Activated T-helper 1 cell treated with anti-CD3 and anti-CD28 coated beads, Interleukin-12 subunit alpha, Interleukin-12 subunit beta, Interleukin-2, Interleukin-4 antibody, amounts not matched to agents 30 ng/mL and 10 ng/mL and 1 ng/mL, durations not matched to agents 14 hours and 24 hours and 36 hours (primary cell): Measurements from ENCODE around the gene LRCH1. TPM values are rescaled to one million over a fixed set of nuclear protein-coding genes. Genes with fewer than 3 reads are reported as not detected.
A peak's percentile ranks its signal among the peaks of the same experiment; 100 is the strongest.

Experiments used
- DNase-seq: peaks from one replicate; pipeline ENCODE4 v3.0.0; 2021; ENCODE audit warnings: low spot score
- H3K27ac Mint-ChIP-seq: one replicate; pipeline ENCODE4 v1.8.0; 2021; ENCODE audit warnings: mild to moderate bottlenecking, mixed read lengths
- H3K27me3 Mint-ChIP-seq: one replicate; pipeline ENCODE4 v1.8.0; 2022; ENCODE audit warnings: mild to moderate bottlenecking, moderate library complexity, mixed read lengths; ENCODE audit not compliant: insufficient read depth
- H3K36me3 Mint-ChIP-seq: one replicate; pipeline ENCODE4 v1.8.0; 2021; ENCODE audit warnings: low read depth, mixed read lengths
- H3K4me1 Mint-ChIP-seq: one replicate; pipeline ENCODE4 v1.8.0; 2021; ENCODE audit warnings: low read depth, mixed read lengths
- H3K4me3 Mint-ChIP-seq: one replicate; pipeline ENCODE4 v1.8.0; 2021; ENCODE audit warnings: mild to moderate bottlenecking, moderate library complexity, mixed read lengths
- H3K9me3 Mint-ChIP-seq: one replicate; pipeline ENCODE4 v1.8.0; 2021; ENCODE audit warnings: mixed read lengths
- intact Hi-C: fragments of 100-400 bp; cut with micrococcal nuclease; formaldehyde crosslinking; loops from one replicate; pipeline ENCODE4 v1.15.1; 2024
- total RNA-seq: library from RNA; stranded (reverse); gene quantifications from 2 replicates; pipeline ENCODE4 v1.2.3, GENCODE V29; 2022

LRCH1 gene
- total RNA-seq, 1 donor from 2014 or later = 20.3 TPM

DNA sequence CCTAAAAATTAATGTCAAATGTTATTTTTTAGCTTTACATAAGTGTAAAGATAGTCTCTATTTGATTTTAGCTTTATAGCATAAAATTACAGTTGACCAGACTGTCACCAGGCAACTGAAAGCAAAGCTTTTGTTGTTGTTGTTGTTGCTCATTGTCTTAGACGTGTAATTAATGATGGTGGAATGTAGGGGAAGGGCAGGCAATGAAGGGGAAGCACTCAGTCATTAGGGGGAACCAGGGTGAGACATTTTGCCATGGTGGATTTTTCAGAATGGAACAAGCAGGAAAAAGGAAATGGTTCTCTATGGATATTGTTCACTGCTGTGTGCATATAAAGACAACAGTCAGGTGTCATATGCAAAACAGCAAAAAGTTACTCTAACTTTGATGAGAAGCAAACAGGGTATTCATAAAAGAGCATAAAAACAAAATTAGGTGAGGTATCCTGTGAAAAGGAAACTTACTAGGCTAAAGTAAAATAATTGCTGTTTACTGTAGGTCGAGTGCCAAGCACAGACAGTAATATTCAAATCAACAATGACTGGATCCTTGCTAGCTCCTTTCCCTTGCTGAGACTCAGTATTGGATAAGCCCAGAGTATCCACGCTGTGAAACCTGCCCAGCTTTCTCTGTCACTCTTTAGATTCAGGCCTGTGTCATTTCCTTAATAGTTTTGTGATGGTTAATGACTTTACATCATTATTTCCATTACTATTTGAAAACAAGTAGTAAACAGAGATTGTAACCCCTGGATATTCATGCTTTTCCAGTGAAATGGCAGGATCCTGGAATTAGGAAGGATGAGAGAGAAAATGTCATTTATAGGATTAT lies 110.5 kb downstream of the LRCH1 start:
- peaks cover 54% of the 10 kb centered on the region for H3K4me1 Mint-ChIP-seq
- peak overlapping the region; percentile 21 for H3K27ac Mint-ChIP-seq
- no peak for DNase-seq
- no peak overlapping the region for H3K4me3 Mint-ChIP-seq
- intact Hi-C loops = no loop called here
- H3K27me3 Mint-ChIP-seq = no peaks in the 10 kb centered on the region
- no peaks in the 10 kb centered on the region for H3K9me3 Mint-ChIP-seq
- peaks cover 7% of the 10 kb centered on the region for H3K36me3 Mint-ChIP-seq

DNA sequence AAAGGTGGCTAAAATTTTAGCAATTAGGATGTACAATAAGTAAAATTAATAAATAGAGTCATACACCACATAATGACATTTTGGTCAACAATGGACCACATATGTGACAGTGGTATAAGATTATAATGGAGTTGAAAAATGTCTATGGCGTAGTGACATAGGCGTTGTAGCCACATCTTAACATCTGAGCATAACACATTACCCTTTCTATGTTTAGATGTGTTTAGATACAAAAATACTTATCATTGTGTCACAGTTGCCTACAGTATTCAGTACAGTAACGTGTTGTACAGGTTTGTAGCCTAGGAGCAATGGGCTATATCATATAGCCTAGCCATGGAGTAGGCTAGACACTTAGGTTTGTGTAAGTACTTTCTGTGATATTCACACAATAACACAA lies 111.2 kb downstream of the LRCH1 start:
- Mint-ChIP-seq H3K36me3 (peaks cover 11% of the 10 kb centered on the region), H3K27ac (no peak overlapping the region), H3K4me1 (peaks cover 61% of the 10 kb centered on the region), H3K4me3 (no peak overlapping the region), H3K9me3 (no peaks in the 10 kb centered on the region), H3K27me3 (no peaks in the 10 kb centered on the region)
- intact Hi-C loops = no loop called here
- no peak for DNase-seq

DNA sequence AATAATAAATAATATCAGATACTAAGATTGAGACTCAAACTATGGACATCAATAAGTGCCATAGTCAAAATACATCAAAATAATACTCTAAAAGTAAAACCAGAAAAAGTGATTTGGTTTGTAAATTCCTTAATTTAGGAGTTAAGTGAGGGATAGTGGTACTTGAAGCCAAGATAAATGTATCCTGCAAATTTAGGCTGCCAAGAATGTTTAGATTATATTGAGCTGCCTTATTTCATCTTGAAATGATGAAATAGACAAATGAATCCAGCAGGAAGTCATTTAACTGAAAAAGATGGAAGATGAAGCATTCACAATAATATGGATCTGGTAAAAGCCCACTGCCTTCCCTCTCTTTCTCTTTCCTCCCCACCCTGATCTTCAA lies 112.3 kb downstream of the LRCH1 start:
- Mint-ChIP-seq H3K27ac (peak overlapping the region; percentile 80), H3K36me3 (peaks cover 11% of the 10 kb centered on the region), H3K9me3 (no peaks in the 10 kb centered on the region), H3K27me3 (no peaks in the 10 kb centered on the region), H3K4me3 (peak overlapping the region; percentile 25), H3K4me1 (peaks cover 58% of the 10 kb centered on the region)
- intact Hi-C loops = loop anchor here (5.0 kb wide), 2 partner anchors 87 to 132 kb away; partner anchors contain the start of gene ESD
- no peak for DNase-seq

DNA sequence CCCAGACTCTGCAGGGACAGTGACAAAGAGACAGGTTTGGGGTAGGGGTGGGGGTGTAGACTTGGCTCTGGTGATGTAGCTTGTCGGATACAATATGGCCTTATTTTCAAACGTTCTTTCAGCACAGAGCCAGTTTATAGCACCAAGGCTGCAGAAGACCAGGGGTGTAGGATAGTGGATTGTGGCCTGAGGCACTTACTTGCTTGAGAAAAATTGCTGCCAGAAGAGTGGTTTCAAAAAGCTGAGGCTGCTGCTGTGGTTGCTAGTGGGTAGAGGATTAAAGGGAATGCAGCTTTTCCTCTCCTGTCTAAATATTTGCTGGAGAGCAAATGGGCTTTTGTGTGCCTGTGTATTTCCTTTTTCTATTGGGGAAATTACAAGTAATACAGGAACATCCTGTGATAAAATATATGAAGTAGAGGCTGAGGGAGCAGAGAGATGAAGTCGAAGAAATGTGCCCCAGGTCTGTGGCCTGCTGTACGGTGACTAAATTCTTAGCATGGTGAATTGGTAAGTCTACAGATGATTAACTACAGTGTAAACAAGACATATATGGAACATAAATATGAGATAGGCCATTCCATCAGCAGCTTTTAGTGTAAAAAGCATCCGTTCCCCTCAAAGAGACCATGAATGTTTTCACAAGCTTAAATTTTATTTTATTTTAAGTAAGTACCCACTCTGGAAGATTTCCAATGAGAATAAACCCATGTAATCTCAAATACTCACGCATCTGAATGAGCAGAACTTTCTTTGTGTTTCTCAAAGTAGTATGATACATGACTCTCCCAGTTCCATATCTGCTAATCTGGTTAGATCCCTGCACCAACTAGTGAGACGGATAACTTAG lies 112.9 kb downstream of the LRCH1 start:
- Mint-ChIP-seq H3K9me3 (no peaks in the 10 kb centered on the region), H3K4me1 (peaks cover 61% of the 10 kb centered on the region), H3K27me3 (no peaks in the 10 kb centered on the region), H3K4me3 (peak overlapping the region; percentile 25), H3K27ac (peak overlapping the region; percentile 80), H3K36me3 (peaks cover 9% of the 10 kb centered on the region)
- intact Hi-C loops = loop anchor here (1.0 to 5.0 kb wide), 3 partner anchors 9 to 131 kb away; partner anchors contain the start of gene ESD
- DNase-seq = no peak

DNA sequence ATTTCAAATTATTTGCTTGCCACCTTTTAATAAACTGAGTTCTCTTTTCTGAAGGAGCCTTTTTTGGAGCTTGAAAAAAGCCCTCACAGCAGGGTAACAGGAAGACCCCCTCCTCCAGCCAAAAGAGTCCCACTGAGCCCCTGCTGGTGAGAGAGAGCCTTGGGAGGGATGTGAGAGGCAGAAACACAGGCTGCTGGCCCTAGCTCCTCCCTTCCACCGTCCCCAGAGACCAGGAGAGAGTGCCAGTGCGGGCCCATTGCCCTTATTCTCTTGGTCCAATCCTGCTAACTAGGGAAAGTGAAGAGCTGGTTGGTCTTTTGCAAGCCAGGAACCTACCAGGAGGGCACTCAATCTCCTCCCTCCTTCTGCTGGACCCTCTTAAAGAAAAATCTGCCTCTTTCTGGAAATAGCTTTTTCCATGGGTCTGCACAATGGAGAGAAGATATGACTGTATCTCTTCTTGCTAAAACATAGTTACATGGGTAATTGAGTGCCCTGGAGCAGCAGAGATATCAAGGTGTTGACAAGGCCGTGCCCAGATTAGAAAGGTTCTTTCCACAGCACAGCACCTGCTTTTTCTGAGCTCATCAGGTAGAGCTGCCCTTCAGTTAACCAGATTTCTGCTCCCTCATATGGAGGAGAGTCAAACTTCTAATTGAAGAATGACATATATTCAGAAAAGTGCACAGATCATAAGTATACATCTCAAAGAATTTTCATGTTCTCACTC lies 113.9 kb downstream of the LRCH1 start:
- Mint-ChIP-seq H3K27me3 (no peaks in the 10 kb centered on the region), H3K4me1 (peaks cover 72% of the 10 kb centered on the region), H3K27ac (peak overlapping the region; percentile 57), H3K36me3 (peaks cover 13% of the 10 kb centered on the region), H3K4me3 (peak overlapping the region; percentile 66), H3K9me3 (no peaks in the 10 kb centered on the region)
- no peak for DNase-seq
- intact Hi-C loops = loop anchor here (1.0 to 5.0 kb wide), 3 partner anchors 10 to 130 kb away; partner anchors contain the start of gene ESD

DNA sequence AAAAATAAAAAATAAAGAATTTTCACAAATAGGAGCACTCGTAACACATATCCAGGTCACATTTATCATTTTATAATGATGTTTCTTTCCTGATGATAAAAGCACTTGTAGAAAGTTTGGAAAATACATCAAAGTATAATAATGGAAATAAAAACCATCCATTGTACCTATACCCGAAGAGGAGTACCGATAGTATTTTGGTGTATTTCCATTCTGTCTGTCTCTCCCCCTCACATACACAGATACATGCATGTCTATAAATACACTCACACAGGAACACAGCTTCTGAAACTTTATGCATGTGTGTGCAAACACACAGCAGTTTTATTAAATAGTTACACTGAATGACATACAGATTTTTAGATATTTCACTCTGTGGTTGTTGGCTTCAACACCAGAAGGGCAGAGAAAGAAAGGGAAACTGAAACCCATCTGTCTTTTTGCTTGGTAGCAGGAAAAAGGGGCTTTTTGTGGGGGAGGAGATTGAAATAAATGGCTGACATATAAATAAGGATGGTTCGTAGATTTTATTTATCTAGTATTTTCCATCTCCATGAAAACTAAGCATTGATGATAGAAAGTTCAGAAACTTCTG lies 114.8 kb downstream of the LRCH1 start:
- peak; percentile 22 for DNase-seq
- H3K9me3 Mint-ChIP-seq = no peaks in the 10 kb centered on the region
- intact Hi-C loops = loop anchor here (1.0 to 5.0 kb wide), 6 partner anchors 12 to 130 kb away; partner anchors contain the start of gene ESD
- H3K4me1 Mint-ChIP-seq = peaks cover 68% of the 10 kb centered on the region
- peak overlapping the region; percentile 79 for H3K4me3 Mint-ChIP-seq
- H3K27me3 Mint-ChIP-seq = no peaks in the 10 kb centered on the region
- H3K27ac Mint-ChIP-seq = peak overlapping the region; percentile 87
- peaks cover 15% of the 10 kb centered on the region for H3K36me3 Mint-ChIP-seq

DNA sequence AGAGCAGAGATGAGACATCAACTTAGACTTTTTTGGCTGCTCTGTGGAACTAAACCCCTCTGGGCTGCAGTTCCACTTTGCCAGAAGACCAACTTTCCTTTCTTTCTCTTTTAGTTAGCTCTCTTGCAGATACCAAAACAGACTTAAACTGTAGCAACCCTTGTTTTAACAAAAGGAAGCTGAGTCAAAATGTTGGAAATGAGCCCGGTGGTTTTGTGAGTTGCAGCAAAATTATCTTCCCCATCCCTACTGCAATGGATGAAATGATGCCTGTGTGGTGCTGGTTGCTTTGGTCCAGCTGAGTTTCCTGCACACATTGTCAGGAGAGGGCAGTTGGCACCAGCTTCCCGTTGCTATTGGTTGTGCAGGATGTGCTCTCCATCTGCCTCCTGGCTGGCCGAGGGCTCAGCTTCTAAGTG lies 115.3 kb downstream of the LRCH1 start:
- H3K4me1 Mint-ChIP-seq = peaks cover 63% of the 10 kb centered on the region
- peak overlapping the region; percentile 79 for H3K4me3 Mint-ChIP-seq
- peak; percentile 18 for DNase-seq
- intact Hi-C loops = loop anchor here (1.0 to 5.0 kb wide), 6 partner anchors 11 to 129 kb away; partner anchors contain the start of gene ESD
- peaks cover 15% of the 10 kb centered on the region for H3K36me3 Mint-ChIP-seq
- no peaks in the 10 kb centered on the region for H3K9me3 Mint-ChIP-seq
- no peaks in the 10 kb centered on the region for H3K27me3 Mint-ChIP-seq
- peak overlapping the region; percentile 87 for H3K27ac Mint-ChIP-seq

DNA sequence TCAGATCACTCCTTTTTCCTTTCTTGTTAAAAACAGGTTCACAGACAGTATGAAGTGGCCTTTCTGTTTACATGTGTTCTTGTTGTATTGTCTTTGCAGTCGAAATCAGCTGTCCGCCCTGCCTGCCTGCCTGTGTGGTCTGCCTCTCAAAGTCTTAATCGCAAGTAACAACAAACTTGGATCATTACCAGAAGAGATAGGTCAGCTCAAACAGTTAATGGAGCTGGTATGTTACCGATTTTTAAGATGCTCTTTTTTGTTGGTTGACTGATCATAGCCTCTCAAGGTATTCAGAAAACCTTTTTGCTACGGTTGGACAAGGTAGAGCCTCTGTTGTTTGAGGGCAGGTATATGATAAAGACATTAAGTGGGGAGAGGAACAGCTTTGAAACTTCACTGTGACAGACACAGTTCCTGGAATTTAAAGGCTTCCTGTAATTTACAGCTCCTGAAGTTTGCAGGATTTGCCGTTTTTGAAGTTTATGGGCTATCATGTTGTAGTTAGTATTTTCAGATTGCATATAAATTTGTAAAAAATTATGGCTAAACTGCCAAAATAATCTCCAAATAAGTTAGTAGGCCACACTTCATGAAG lies 116.1 kb downstream of the LRCH1 start:
- peak overlapping the region; percentile 58 for H3K4me3 Mint-ChIP-seq
- no peaks in the 10 kb centered on the region for H3K27me3 Mint-ChIP-seq
- peaks cover 15% of the 10 kb centered on the region for H3K36me3 Mint-ChIP-seq
- H3K4me1 Mint-ChIP-seq = peaks cover 61% of the 10 kb centered on the region
- H3K27ac Mint-ChIP-seq = peak overlapping the region; percentile 79
- no peaks in the 10 kb centered on the region for H3K9me3 Mint-ChIP-seq
- no peak for DNase-seq
- intact Hi-C loops = loop anchor here (1.0 to 5.0 kb wide), 6 partner anchors 10 to 128 kb away; partner anchors contain the start of gene ESD

GRCh38 chr13:46672338-46673090 lies 119.5 kb downstream of the LRCH1 start:
- peaks cover 18% of the 10 kb centered on the region for H3K36me3 Mint-ChIP-seq
- H3K27me3 Mint-ChIP-seq = no peaks in the 10 kb centered on the region
- no peak overlapping the region for H3K4me3 Mint-ChIP-seq
- peaks cover 44% of the 10 kb centered on the region for H3K4me1 Mint-ChIP-seq
- no peaks in the 10 kb centered on the region for H3K9me3 Mint-ChIP-seq
- intact Hi-C loops = no loop called here
- DNase-seq = no peak
- no peak overlapping the region for H3K27ac Mint-ChIP-seq

GRCh38 chr13:46675016-46675415 lies 122.0 kb downstream of the LRCH1 start:
- peaks cover 24% of the 10 kb centered on the region for H3K4me1 Mint-ChIP-seq
- no peak overlapping the region for H3K4me3 Mint-ChIP-seq
- DNase-seq = no peak
- intact Hi-C loops = no loop called here
- no peaks in the 10 kb centered on the region for H3K27me3 Mint-ChIP-seq
- H3K27ac Mint-ChIP-seq = no peak overlapping the region
- H3K36me3 Mint-ChIP-seq = peaks cover 12% of the 10 kb centered on the region
- H3K9me3 Mint-ChIP-seq = no peaks in the 10 kb centered on the region

- no peak overlapping the region for H3K4me3 Mint-ChIP-seq
- peaks cover 7% of the 10 kb centered on the region for H3K36me3 Mint-ChIP-seq
- H3K4me1 Mint-ChIP-seq = peaks cover 16% of the 10 kb centered on the region
- no peak overlapping the region for H3K27ac Mint-ChIP-seq
- H3K9me3 Mint-ChIP-seq = no peaks in the 10 kb centered on the region
- no peak for DNase-seq
- intact Hi-C loops = no loop called here
- no peaks in the 10 kb centered on the region for H3K27me3 Mint-ChIP-seq
These were observed 123.4 kb downstream of the LRCH1 start for GRCh38 chr13:46676378-46676725.
